ENCODE measurements around the gene IGSF21.

- TF ChIP-seq, protein P1, sequence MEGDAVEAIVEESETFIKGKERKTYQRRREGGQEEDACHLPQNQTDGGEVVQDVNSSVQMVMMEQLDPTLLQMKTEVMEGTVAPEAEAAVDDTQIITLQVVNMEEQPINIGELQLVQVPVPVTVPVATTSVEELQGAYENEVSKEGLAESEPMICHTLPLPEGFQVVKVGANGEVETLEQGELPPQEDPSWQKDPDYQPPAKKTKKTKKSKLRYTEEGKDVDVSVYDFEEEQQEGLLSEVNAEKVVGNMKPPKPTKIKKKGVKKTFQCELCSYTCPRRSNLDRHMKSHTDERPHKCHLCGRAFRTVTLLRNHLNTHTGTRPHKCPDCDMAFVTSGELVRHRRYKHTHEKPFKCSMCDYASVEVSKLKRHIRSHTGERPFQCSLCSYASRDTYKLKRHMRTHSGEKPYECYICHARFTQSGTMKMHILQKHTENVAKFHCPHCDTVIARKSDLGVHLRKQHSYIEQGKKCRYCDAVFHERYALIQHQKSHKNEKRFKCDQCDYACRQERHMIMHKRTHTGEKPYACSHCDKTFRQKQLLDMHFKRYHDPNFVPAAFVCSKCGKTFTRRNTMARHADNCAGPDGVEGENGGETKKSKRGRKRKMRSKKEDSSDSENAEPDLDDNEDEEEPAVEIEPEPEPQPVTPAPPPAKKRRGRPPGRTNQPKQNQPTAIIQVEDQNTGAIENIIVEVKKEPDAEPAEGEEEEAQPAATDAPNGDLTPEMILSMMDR (IDR thresholded peaks at IDR 0.05), result no peak
- no peak for TF ChIP-seq POLR2A (IDR thresholded peaks at IDR 0.05)
Measured at GRCh38 chr1:18376661-18377060, 269.1 kb downstream of the IGSF21 start.

Data from gastroesophageal sphincter (tissue), 3 donors.